Lower leg skin (tissue), 4 donors: ENCODE results near the gene SLC16A9. TPM values are rescaled to one million over a fixed set of nuclear protein-coding genes. Genes with fewer than 3 reads are reported as not detected.

Experiments used
- DNase-seq, 2 donors: peaks; one replicate each; pipeline ENCODE4 v3.0.0-alpha.2; 2019; ENCODE audit warnings: low spot score in 2 of 2
- H3K4me3 ChIP-seq: fragments of 200-600 bp; sonication (generic); 2 replicates; pipeline ENCODE4 v1.5.1; 2017; ENCODE audit warnings: mild to moderate bottlenecking, low read depth; ENCODE audit not compliant: poor library complexity, severe bottlenecking
- CTCF ChIP-seq, 3 donors: fragments of 450-650 bp; IDR thresholded peaks; one replicate each; pipeline ENCODE4 v1.5.1; 2016; ENCODE audit warnings: antibody characterized with exemption in 3 of 3, mild to moderate bottlenecking in 3 of 3, moderate library complexity in 2 of 3
- POLR2A ChIP-seq, 2 donors: fragments of 450-650 bp; IDR thresholded peaks; one replicate each; pipeline ENCODE4 v1.6.1; 2016 to 2017; ENCODE audit warnings: antibody characterized with exemption in 2 of 2, mild to moderate bottlenecking in 1 of 2, moderate library complexity in 1 of 2
- WGBS, 2 donors: methylation state at CpG; one replicate each; pipeline ENCODE4 v1.1.5; 2018; 5-methylcytosine and 5-hydroxymethylcytosine counted together
- intact Hi-C: fragments of 100-400 bp; cut with DNase I; formaldehyde crosslinking; loops from one replicate; pipeline ENCODE4 v1.15.0; 2023; ENCODE audit warnings: low total_unique reads
- total RNA-seq, 4 donors: library from RNA; depleted of rRNA; stranded (reverse); fragments of >200 nt; gene quantifications; one replicate each; pipeline ENCODE4 v1.1.0, GENCODE V29; 2016

SLC16A9 gene
- total RNA-seq, 4 donors from 2014 or later: 0.04 to 0.29 (median 0.16) TPM

DNA sequence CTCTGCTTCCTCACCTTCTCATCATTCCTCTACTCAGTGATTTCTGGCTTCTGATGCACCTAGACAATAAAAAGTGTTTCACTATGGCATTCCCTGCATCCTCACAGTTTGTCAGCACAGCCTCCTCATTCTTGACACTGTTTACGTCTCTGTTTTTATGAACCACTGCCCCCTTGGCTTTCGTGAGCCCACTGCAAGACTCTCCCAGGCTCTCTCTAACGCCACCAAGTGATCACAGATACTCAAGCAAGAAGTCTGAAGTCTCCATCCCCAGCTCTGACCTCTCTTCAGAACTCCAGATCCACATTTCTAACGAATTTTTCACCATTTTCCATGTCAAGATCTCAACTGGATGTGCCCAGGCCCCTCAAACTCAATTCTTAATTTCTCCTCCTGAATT, 8.9 kb downstream of the SLC16A9 start:
- H3K4me3 ChIP-seq: no peak overlapping the region
- DNase-seq: no peak
- 57 to 69% methylated on average over 4 of the region's 4 CpGs for WGBS, 2 donors
- TF ChIP-seq POLR2A (IDR thresholded peaks at IDR 0.05) (no peak), CTCF (IDR thresholded peaks at IDR 0.05) (no peak)
- intact Hi-C loops: no loop called here

GRCh38 chr10:59698326-59698725, 11.3 kb downstream of the SLC16A9 start:
- no peak overlapping the region for H3K4me3 ChIP-seq
- intact Hi-C loops: no loop called here
- TF ChIP-seq POLR2A (IDR thresholded peaks at IDR 0.05) (no peak), CTCF (IDR thresholded peaks at IDR 0.05) (no peak)
- WGBS, 2 donors: 52 to 57% methylated on average over 1 of the region's 1 CpG
- no peak for DNase-seq

GRCh38 chr10:59695637-59696036, 14.0 kb downstream of the SLC16A9 start:
- TF ChIP-seq CTCF (IDR thresholded peaks at IDR 0.05) (no peak), POLR2A (IDR thresholded peaks at IDR 0.05) (no peak)
- no peak overlapping the region for H3K4me3 ChIP-seq
- intact Hi-C loops: no loop called here
- no peak for DNase-seq
- WGBS, 2 donors: 66 to 69% methylated on average over 3 of the region's 3 CpGs

- TF ChIP-seq POLR2A (IDR thresholded peaks at IDR 0.05): no peak
- no peak for TF ChIP-seq CTCF (IDR thresholded peaks at IDR 0.05)
- WGBS, 2 donors: 93 to 96% methylated on average over 1 of the region's 1 CpG
- intact Hi-C loops: no loop called here
- no peak overlapping the region for H3K4me3 ChIP-seq
- no peak for DNase-seq
These were observed 14.7 kb downstream of the SLC16A9 start for GRCh38 chr10:59694936-59695335.

GRCh38 chr10:59692113-59692512, 17.5 kb downstream of the SLC16A9 start:
- TF ChIP-seq CTCF (IDR thresholded peaks at IDR 0.05): no peak
- no peak for TF ChIP-seq POLR2A (IDR thresholded peaks at IDR 0.05)
- no peak overlapping the region for H3K4me3 ChIP-seq
- DNase-seq: no peak
- intact Hi-C loops: no loop called here
- WGBS, 2 donors: 84% methylated on average over 2 of the region's 2 CpGs

GRCh38 chr10:59688921-59689351, 20.7 kb downstream of the SLC16A9 start:
- H3K4me3 ChIP-seq: no peak overlapping the region
- 49 to 54% methylated on average over 5 of the region's 5 CpGs for WGBS, 2 donors
- TF ChIP-seq POLR2A (IDR thresholded peaks at IDR 0.05): no peak
- no peak for TF ChIP-seq CTCF (IDR thresholded peaks at IDR 0.05)
- intact Hi-C loops: no loop called here
- DNase-seq: no peak
